Neural cell (in vitro differentiated cells): ENCODE results near the gene TBC1D24. TPM values are rescaled to one million over a fixed set of nuclear protein-coding genes. Genes with fewer than 3 reads are reported as not detected.

Experiments used
- H2AFZ ChIP-seq: fragments of 200-600, 300-800 bp; sonication (generic), shearing (Covaris generic); 2 replicates; pipeline ENCODE4 v1.6.0; 2014; ENCODE audit warnings: low read depth, mild to moderate bottlenecking, antibody characterized with exemption, low read length, moderate library complexity
- H3F3A ChIP-seq: fragments of 200-600 bp; shearing (Covaris generic); 2 replicates; pipeline ENCODE4 v1.6.1; 2016; ENCODE audit warnings: mild to moderate bottlenecking, moderate library complexity, mixed read lengths, antibody characterized with exemption, low read length; ENCODE audit not compliant: insufficient read depth, poor library complexity, severe bottlenecking
- H3K27ac ChIP-seq: fragments of 200-600, 300-800 bp; sonication (generic), shearing (Covaris generic); 2 replicates; pipeline ENCODE4 v1.5.1; 2014; ENCODE audit warnings: mild to moderate bottlenecking, low read length, moderate library complexity
- H3K27me3 ChIP-seq: fragments of 300-800, 200-600 bp; sonication (generic), shearing (Covaris generic); 2 replicates; pipeline ENCODE4 v1.6.0; 2014; ENCODE audit warnings: mild to moderate bottlenecking, low read depth, low read length, moderate library complexity; ENCODE audit not compliant: insufficient read depth
- H3K36me3 ChIP-seq: fragments of 300-800, 200-600 bp; sonication (generic), shearing (Covaris generic); 2 replicates; pipeline ENCODE4 v1.5.1; 2014; ENCODE audit warnings: mild to moderate bottlenecking, antibody characterized with exemption, low read length, moderate library complexity; ENCODE audit not compliant: insufficient read depth
- H3K4me2 ChIP-seq: fragments of 300-800, 200-600 bp; sonication (generic), shearing (Covaris generic); 2 replicates; pipeline ENCODE4 v1.6.0; 2014; ENCODE audit warnings: mild to moderate bottlenecking, low read length
- H3K4me3 ChIP-seq: fragments of 300-800, 200-600 bp; sonication (generic), shearing (Covaris generic); 2 replicates; pipeline ENCODE4 v1.5.1; 2014; ENCODE audit warnings: mild to moderate bottlenecking, low read length, moderate library complexity
- H3K79me2 ChIP-seq: fragments of 200-600 bp; shearing (Covaris generic); replicated peaks from 2 replicates; pipeline ENCODE4 v1.6.0; 2014; ENCODE audit warnings: mild to moderate bottlenecking, low read length, moderate library complexity; ENCODE audit not compliant: insufficient read depth
- H3K9ac ChIP-seq: fragments of 300-800, 200-600 bp; sonication (generic), shearing (Covaris generic); 2 replicates; pipeline ENCODE4 v1.6.1; 2016; ENCODE audit warnings: mild to moderate bottlenecking, low read length, mixed read lengths
- H3K9me2 ChIP-seq: fragments of 200-600 bp; shearing (Covaris generic); 2 replicates; pipeline ENCODE4 v1.6.1; 2016; ENCODE audit warnings: mild to moderate bottlenecking, low read length, mixed read lengths; ENCODE audit not compliant: insufficient read depth
- H3K9me3 ChIP-seq: fragments of 200-600, 300-800 bp; sonication (generic), shearing (Covaris generic); 2 replicates; pipeline ENCODE4 v1.6.1; 2016; ENCODE audit warnings: mild to moderate bottlenecking, mixed run types, low read length, moderate library complexity, mixed read lengths
- H4K20me1 ChIP-seq: fragments of 200-600 bp; shearing (Covaris generic); 2 replicates; pipeline ENCODE4 v1.6.1; 2016; ENCODE audit warnings: mild to moderate bottlenecking, mixed run types; ENCODE audit not compliant: insufficient read depth
- CTCF ChIP-seq: fragments of 450-650 bp; IDR thresholded peaks from 2 replicates; pipeline ENCODE4 v1.5.1; 2014; ENCODE audit warnings: antibody characterized with exemption, mild to moderate bottlenecking, moderate library complexity; ENCODE audit not compliant: poor library complexity, severe bottlenecking
- EP300 ChIP-seq: fragments of 450-650 bp; conservative IDR thresholded peaks from 2 replicates; pipeline ENCODE4 v1.6.1; 2014; ENCODE audit warnings: antibody characterized with exemption, mild to moderate bottlenecking, moderate library complexity; ENCODE audit not compliant: poor library complexity, severe bottlenecking
- EZH2 ChIP-seq: fragments of 200-600, 300-800 bp; shearing (Covaris generic), sonication (generic); IDR thresholded peaks from 2 replicates; pipeline ENCODE4 v1.6.1; 2014; ENCODE audit warnings: antibody characterized with exemption, low read length, borderline replicate concordance, mild to moderate bottlenecking; ENCODE audit not compliant: insufficient read depth, poor library complexity, severe bottlenecking
- MXI1 ChIP-seq: fragments of 450-650 bp; conservative IDR thresholded peaks from 2 replicates; pipeline ENCODE4 v1.6.1; 2014; ENCODE audit warnings: antibody characterized with exemption, mild to moderate bottlenecking; ENCODE audit not compliant: poor library complexity, severe bottlenecking
- POLR2AphosphoS5 ChIP-seq: IDR thresholded peaks from 2 replicates; pipeline ENCODE4 v1.6.1; 2012
- RAD21 ChIP-seq: fragments of 450-650 bp; conservative IDR thresholded peaks from 2 replicates; pipeline ENCODE4 v1.6.1; 2014; ENCODE audit warnings: antibody characterized with exemption, mild to moderate bottlenecking, moderate library complexity
- SMC3 ChIP-seq: fragments of 450-650 bp; conservative IDR thresholded peaks from 2 replicates; pipeline ENCODE4 v1.6.1; 2014; ENCODE audit warnings: antibody characterized with exemption, mild to moderate bottlenecking, moderate library complexity; ENCODE audit not compliant: poor library complexity
- TAF1 ChIP-seq: IDR thresholded peaks from 2 replicates; pipeline ENCODE4 v1.6.1; 2012; ENCODE audit warnings: low read depth
- polyA plus RNA-seq: library from polyadenylated mRNA; depleted of rRNA; stranded (reverse); fragments of >200 nt; gene quantifications from 2 replicates; pipeline ENCODE4 v1.2.3, GENCODE V29; 2014
- TF ChIP-seq, protein P1 (sequence below): IDR thresholded peaks from 2 replicates; pipeline ENCODE4 v1.6.1; 2012; ENCODE audit warnings: borderline replicate concordance

TBC1D24 gene
- polyA plus RNA-seq, 1 donor from 2014 or later, result 27.1 TPM

DNA sequence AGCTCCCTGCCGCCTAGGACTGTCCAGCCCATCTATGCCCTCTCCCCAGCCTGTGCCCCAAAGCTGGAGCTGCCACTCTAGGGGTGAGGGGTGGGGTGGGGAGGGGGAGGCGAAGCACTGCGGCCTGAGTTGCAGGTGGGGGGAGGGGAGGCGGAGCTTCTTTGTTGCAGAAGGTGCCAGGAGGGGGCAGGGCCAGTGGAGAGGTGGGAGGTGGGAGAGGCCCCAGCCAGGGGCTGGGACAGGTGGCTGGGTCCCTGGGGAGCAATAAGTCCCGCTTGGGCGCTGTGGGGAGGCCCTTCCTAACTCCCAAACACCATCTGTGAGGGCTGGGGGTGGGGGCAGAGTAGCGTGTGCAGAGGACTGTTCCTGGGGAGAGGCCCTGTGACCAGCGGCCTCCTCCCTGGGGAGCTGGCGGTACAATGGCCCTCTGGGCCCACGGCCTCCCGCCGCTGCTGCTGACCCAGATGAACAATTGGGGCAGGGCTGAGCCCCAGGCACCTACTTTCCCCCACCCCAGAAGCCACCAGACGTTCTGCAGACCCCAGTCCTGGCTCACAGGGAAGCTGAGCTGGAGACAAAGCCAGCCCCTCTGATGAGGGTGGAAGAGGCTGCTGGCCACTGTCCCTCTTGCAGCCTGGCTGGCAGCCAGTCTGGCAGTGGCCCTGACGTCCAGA is 6.1 kb upstream of the TBC1D24 start:
- peaks cover 6% of the 10 kb centered on the region for H3K27me3 ChIP-seq
- no peaks in the 10 kb centered on the region for H4K20me1 ChIP-seq
- H3K36me3 ChIP-seq, result no peaks in the 10 kb centered on the region
- H3K4me3 ChIP-seq, result no peak overlapping the region
- no peak overlapping the region for H3K4me2 ChIP-seq
- H3K9me2 ChIP-seq, result no peaks in the 10 kb centered on the region
- H2AFZ ChIP-seq, result no peak overlapping the region
- H3K79me2 ChIP-seq, result no peaks in the 10 kb centered on the region
- no peak overlapping the region for H3K27ac ChIP-seq
- no peaks in the 10 kb centered on the region for H3K9me3 ChIP-seq
- TF ChIP-seq TAF1 (no peak), RAD21 (no peak), EP300 (no peak), SMC3 (no peak), POLR2AphosphoS5 (no peak), EZH2 (no peak), MXI1 (no peak), CTCF (no peak)
- TF ChIP-seq, protein P1, sequence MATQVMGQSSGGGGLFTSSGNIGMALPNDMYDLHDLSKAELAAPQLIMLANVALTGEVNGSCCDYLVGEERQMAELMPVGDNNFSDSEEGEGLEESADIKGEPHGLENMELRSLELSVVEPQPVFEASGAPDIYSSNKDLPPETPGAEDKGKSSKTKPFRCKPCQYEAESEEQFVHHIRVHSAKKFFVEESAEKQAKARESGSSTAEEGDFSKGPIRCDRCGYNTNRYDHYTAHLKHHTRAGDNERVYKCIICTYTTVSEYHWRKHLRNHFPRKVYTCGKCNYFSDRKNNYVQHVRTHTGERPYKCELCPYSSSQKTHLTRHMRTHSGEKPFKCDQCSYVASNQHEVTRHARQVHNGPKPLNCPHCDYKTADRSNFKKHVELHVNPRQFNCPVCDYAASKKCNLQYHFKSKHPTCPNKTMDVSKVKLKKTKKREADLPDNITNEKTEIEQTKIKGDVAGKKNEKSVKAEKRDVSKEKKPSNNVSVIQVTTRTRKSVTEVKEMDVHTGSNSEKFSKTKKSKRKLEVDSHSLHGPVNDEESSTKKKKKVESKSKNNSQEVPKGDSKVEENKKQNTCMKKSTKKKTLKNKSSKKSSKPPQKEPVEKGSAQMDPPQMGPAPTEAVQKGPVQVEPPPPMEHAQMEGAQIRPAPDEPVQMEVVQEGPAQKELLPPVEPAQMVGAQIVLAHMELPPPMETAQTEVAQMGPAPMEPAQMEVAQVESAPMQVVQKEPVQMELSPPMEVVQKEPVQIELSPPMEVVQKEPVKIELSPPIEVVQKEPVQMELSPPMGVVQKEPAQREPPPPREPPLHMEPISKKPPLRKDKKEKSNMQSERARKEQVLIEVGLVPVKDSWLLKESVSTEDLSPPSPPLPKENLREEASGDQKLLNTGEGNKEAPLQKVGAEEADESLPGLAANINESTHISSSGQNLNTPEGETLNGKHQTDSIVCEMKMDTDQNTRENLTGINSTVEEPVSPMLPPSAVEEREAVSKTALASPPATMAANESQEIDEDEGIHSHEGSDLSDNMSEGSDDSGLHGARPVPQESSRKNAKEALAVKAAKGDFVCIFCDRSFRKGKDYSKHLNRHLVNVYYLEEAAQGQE, result no peak
- no peaks in the 10 kb centered on the region for H3F3A ChIP-seq
- H3K9ac ChIP-seq, result peak overlapping the region; percentile 16

DNA sequence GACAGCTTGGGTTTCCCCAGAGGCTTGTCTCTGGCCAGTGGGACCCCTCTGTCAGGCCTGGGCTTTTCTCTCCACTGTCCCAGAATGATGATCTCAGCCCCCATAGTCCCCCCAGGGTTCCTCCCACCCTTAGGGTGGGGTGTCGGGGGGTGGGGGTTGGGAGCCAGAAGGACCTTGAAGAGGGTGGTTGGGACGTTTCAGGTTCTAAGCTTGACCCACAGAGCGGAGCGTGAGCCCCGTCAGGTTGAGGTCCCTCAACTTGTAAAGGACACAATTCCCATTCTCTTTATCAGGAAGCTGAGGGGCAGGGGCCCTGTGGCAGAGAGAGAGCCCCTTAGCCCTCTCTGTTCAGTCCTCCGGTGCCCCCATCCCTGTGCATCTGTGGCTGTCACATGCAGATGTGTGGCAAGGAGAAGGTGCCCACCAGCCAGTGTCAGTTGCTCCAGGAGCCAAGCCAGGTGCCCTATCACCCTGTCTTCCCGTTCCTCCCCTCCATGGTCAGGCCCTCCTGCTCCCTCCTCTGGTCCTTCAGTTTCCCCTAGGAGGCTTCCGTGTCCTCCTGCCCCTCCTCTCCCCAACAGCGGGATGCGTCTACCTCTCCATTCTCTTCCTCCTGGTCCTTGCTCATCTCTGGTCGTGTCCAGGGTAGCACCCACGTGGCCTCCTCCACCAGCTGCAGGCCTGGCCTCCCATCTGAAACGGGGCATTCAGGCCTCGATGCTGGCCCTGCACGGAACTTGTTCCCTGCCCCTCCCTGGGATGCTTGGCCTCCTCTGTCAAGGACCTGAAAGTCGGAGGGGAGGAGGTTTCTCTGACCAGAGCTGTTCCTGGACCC is 5.3 kb upstream of the TBC1D24 start:
- Histone ChIP-seq H3K27ac (no peak overlapping the region), H3K9ac (no peak overlapping the region), H3K27me3 (peaks cover 6% of the 10 kb centered on the region), H2AFZ (no peak overlapping the region), H3K79me2 (no peaks in the 10 kb centered on the region), H3K36me3 (no peaks in the 10 kb centered on the region), H3K9me2 (no peaks in the 10 kb centered on the region), H3K4me3 (no peak overlapping the region), H3K9me3 (no peaks in the 10 kb centered on the region), H3K4me2 (no peak overlapping the region), H3F3A (no peaks in the 10 kb centered on the region), H4K20me1 (no peaks in the 10 kb centered on the region)
- no peak for TF ChIP-seq TAF1
- TF ChIP-seq, protein P1, result no peak
- no peak for TF ChIP-seq EZH2
